ENCODE results near the gene ZNF318.
A peak's percentile ranks its signal among the peaks of the same experiment; 100 is the strongest.

GRCh38 chr6:43334466-43335095 lies 34.9 kb downstream of the ZNF318 start:
- TF ChIP-seq CTCF (IDR thresholded peaks at IDR 0.05; ENCODE audit: low read depth, low read length, poor library complexity, severe bottlenecking) (peak; percentile 58), EZH2phosphoT487 (IDR thresholded peaks at IDR 0.05; ENCODE audit: borderline replicate concordance, low read length) (no peak)
